HG03025 (cell line): ENCODE measurements around the gene CLEC18B.
"Not testable (repeated sequence)": the region's sequence is repeated elsewhere in the genome, so short reads cannot be mapped to it uniquely, and the experiment has no call there.

Experiments
- ATAC-seq: cut with Tn5 transposase; IDR thresholded peaks from one replicate; pipeline ENCODE4 v1.9.1; 2021; ENCODE audit warnings: mild to moderate bottlenecking, moderate library complexity; ENCODE audit not compliant: unreplicated experiment, low FRiP score

CLEC18B gene

GRCh38 chr16:74409185-74409981 lies 11.9 kb downstream of the CLEC18B start:
- not testable (repeated sequence) for ATAC-seq

GRCh38 chr16:74407362-74407705 lies 13.9 kb downstream of the CLEC18B start:
- not testable (repeated sequence) for ATAC-seq

- ATAC-seq: not testable (repeated sequence)
These were observed 14.5 kb downstream of the CLEC18B start for GRCh38 chr16:74406600-74407361.

- ATAC-seq: not testable (repeated sequence)
These were observed 16.9 kb downstream of the CLEC18B start for GRCh38 chr16:74404148-74404933.

GRCh38 chr16:74400238-74400637 lies 21.0 kb downstream of the CLEC18B start:
- not testable (repeated sequence) for ATAC-seq

- ATAC-seq: not testable (repeated sequence)
These were observed 22.9 kb downstream of the CLEC18B start for GRCh38 chr16:74398212-74398895.

GRCh38 chr16:74396521-74397017 lies 24.7 kb downstream of the CLEC18B start:
- ATAC-seq: not testable (repeated sequence)

- not testable (repeated sequence) for ATAC-seq
These were observed 26.7 kb downstream of the CLEC18B start for GRCh38 chr16:74394604-74395003.

GRCh38 chr16:74394131-74394530 lies 27.1 kb downstream of the CLEC18B start:
- not testable (repeated sequence) for ATAC-seq

- not testable (repeated sequence) for ATAC-seq
These were observed 29.7 kb downstream of the CLEC18B start for GRCh38 chr16:74391454-74392050.

GRCh38 chr16:74382339-74383034 lies 38.8 kb downstream of the CLEC18B start:
- not testable (repeated sequence) for ATAC-seq

GRCh38 chr16:74373847-74374184 lies 47.5 kb downstream of the CLEC18B start:
- ATAC-seq: not testable (repeated sequence)

GRCh38 chr16:74372953-74373846 lies 48.1 kb downstream of the CLEC18B start:
- ATAC-seq: no peak

- ATAC-seq: no peak
These were observed 48.9 kb downstream of the CLEC18B start for GRCh38 chr16:74372369-74372768.

GRCh38 chr16:74370338-74371135 lies 50.7 kb downstream of the CLEC18B start:
- ATAC-seq: not testable (repeated sequence)

GRCh38 chr16:74368002-74368911 lies 53.0 kb downstream of the CLEC18B start:
- ATAC-seq: peak; percentile 92
